SU-DHL-6 (cell line): ENCODE measurements around the gene C5orf24.

Experiments
- H2AFZ ChIP-seq: fragments of 200-600 bp; sonication (generic); 2 replicates; pipeline ENCODE4 v1.6.1; 2014; ENCODE audit warnings: low read depth, mild to moderate bottlenecking, moderate library complexity, mixed read lengths, antibody characterized with exemption, low read length; ENCODE audit not compliant: severe bottlenecking
- H3F3A ChIP-seq: fragments of 200-600 bp; shearing (Covaris generic); 2 replicates; pipeline ENCODE4 v1.6.0; 2016; ENCODE audit warnings: antibody characterized with exemption, mild to moderate bottlenecking; ENCODE audit not compliant: insufficient read depth
- H3K27ac ChIP-seq: fragments of 200-600 bp; sonication (generic); 2 replicates; pipeline ENCODE4 v1.5.1; 2016; ENCODE audit warnings: low read depth, mild to moderate bottlenecking, low read length, moderate library complexity, mixed read lengths
- H3K27me3 ChIP-seq: fragments of 200-600 bp; sonication (generic), shearing (Covaris generic); 2 replicates; pipeline ENCODE4 v1.6.0; 2014; ENCODE audit warnings: mild to moderate bottlenecking, low read length
- H3K36me3 ChIP-seq: fragments of 200-600 bp; sonication (generic); 2 replicates; pipeline ENCODE4 v1.6.1; 2014; ENCODE audit warnings: mild to moderate bottlenecking, low read length, mixed read lengths
- H3K4me2 ChIP-seq: fragments of 300-600, 200-600 bp; shearing (Covaris generic), sonication (generic); 2 replicates; pipeline ENCODE4 v1.6.0; 2014; ENCODE audit warnings: low read length, low read depth, mild to moderate bottlenecking; ENCODE audit not compliant: poor library complexity, severe bottlenecking
- H3K4me3 ChIP-seq: fragments of 200-600 bp; sonication (generic); 2 replicates; pipeline ENCODE4 v1.5.1; 2014; ENCODE audit warnings: antibody characterized with exemption, low read length, mild to moderate bottlenecking, mixed read lengths; ENCODE audit not compliant: insufficient read depth, poor library complexity, severe bottlenecking
- H3K79me2 ChIP-seq: fragments of 200-600 bp; sonication (generic); 2 replicates; pipeline ENCODE4 v1.6.1; 2014; ENCODE audit warnings: mild to moderate bottlenecking, low read length, moderate library complexity; ENCODE audit not compliant: insufficient read depth
- H3K9ac ChIP-seq: fragments of 200-600 bp; sonication (generic); 2 replicates; pipeline ENCODE4 v1.7.0; 2014; ENCODE audit warnings: mild to moderate bottlenecking, low read length
- H3K9me2 ChIP-seq: fragments of 200-600 bp; sonication (generic); replicated peaks from 2 replicates; pipeline ENCODE4 v1.6.1; 2014; ENCODE audit warnings: low read length; ENCODE audit not compliant: insufficient read depth
- H3K9me3 ChIP-seq: fragments of 200-600 bp; sonication (generic); 2 replicates; pipeline ENCODE4 v1.6.1; 2014; ENCODE audit warnings: low read length, mixed read lengths; ENCODE audit not compliant: insufficient read depth
- H4K20me1 ChIP-seq: fragments of 200-600 bp; sonication (generic); 2 replicates; pipeline ENCODE4 v1.6.1; 2014; ENCODE audit warnings: low read depth, mild to moderate bottlenecking, antibody characterized with exemption, low read length, moderate library complexity, mixed read lengths
- EZH2phosphoT487 ChIP-seq: fragments of 200-600 bp; sonication (generic), shearing (Covaris generic); conservative IDR thresholded peaks from 2 replicates; pipeline ENCODE4 v1.6.1; 2018; ENCODE audit warnings: mild to moderate bottlenecking, antibody characterized with exemption, low read length, moderate library complexity, mixed read lengths
- TF ChIP-seq, protein P1 (sequence below): fragments of 200-600 bp; sonication (generic); IDR thresholded peaks from one replicate; pipeline ENCODE4 v1.5.1; 2017; ENCODE audit warnings: antibody characterized with exemption, mild to moderate bottlenecking, low read length, moderate library complexity; ENCODE audit not compliant: insufficient read depth, poor library complexity, severe bottlenecking

C5orf24 gene

GRCh38 chr5:134857401-134857800 lies 11.6 kb downstream of the C5orf24 start:
- Histone ChIP-seq H3K4me2 (no peak overlapping the region), H3K27me3 (no peaks in the 10 kb centered on the region), H3K36me3 (peaks cover 48% of the 10 kb centered on the region), H4K20me1 (no peaks in the 10 kb centered on the region; the same call in 1 of the 2 replicates), H3K4me3 (no peak overlapping the region), H3K9me3 (no peaks in the 10 kb centered on the region), H3K79me2 (peaks cover 40% of the 10 kb centered on the region), H3K9ac (no peak overlapping the region), H2AFZ (no peak overlapping the region), H3F3A (peaks cover 30% of the 10 kb centered on the region), H3K9me2 (no peaks in the 10 kb centered on the region), H3K27ac (no peak overlapping the region)
- TF ChIP-seq, protein P1, sequence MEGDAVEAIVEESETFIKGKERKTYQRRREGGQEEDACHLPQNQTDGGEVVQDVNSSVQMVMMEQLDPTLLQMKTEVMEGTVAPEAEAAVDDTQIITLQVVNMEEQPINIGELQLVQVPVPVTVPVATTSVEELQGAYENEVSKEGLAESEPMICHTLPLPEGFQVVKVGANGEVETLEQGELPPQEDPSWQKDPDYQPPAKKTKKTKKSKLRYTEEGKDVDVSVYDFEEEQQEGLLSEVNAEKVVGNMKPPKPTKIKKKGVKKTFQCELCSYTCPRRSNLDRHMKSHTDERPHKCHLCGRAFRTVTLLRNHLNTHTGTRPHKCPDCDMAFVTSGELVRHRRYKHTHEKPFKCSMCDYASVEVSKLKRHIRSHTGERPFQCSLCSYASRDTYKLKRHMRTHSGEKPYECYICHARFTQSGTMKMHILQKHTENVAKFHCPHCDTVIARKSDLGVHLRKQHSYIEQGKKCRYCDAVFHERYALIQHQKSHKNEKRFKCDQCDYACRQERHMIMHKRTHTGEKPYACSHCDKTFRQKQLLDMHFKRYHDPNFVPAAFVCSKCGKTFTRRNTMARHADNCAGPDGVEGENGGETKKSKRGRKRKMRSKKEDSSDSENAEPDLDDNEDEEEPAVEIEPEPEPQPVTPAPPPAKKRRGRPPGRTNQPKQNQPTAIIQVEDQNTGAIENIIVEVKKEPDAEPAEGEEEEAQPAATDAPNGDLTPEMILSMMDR: no peak
- no peak for TF ChIP-seq EZH2phosphoT487

DNA sequence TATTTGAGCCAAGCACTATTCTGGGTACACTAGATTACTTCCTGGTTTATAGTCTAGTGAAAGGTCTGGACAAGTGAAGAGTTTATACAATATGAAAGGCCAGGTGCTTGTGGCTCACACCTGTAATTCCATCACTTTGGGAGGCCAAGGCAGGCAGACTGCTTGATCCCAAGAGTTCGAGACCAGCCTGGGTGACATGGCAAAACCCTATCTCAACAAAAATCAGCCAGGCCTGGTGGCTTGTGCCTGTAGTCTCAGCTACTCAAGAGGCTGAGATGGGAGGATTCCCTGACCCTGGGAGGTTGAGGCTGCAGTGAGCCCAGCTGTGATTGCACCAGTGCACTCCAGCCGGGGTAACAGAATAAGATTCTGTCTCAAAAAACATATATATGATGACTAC lies 18.9 kb downstream of the C5orf24 start:
- H3K9ac ChIP-seq: no peak overlapping the region
- H3K9me3 ChIP-seq: no peaks in the 10 kb centered on the region
- H3K4me3 ChIP-seq: no peak overlapping the region
- no peaks in the 10 kb centered on the region for H3K27me3 ChIP-seq
- H4K20me1 ChIP-seq: no peaks in the 10 kb centered on the region
- no peak overlapping the region for H2AFZ ChIP-seq
- H3K27ac ChIP-seq: no peak overlapping the region
- 0 out of 2 replicates have a peak, but pooled peaks cover 4% of the 10 kb centered on the region for H3F3A ChIP-seq
- no peaks in the 10 kb centered on the region for H3K9me2 ChIP-seq
- no peak overlapping the region for H3K4me2 ChIP-seq
- H3K36me3 ChIP-seq: peaks cover 7% of the 10 kb centered on the region; the same call in 1 of the 2 replicates
- TF ChIP-seq, protein P1: no peak
- TF ChIP-seq EZH2phosphoT487: no peak
- no peaks in the 10 kb centered on the region for H3K79me2 ChIP-seq

GRCh38 chr5:134873494-134873893 lies 27.7 kb downstream of the C5orf24 start:
- H3K4me2 ChIP-seq: peak overlapping the region; percentile 86
- peaks cover 31% of the 10 kb centered on the region for H3K79me2 ChIP-seq
- H3K4me3 ChIP-seq: peak overlapping the region; percentile 61
- no peaks in the 10 kb centered on the region for H3K36me3 ChIP-seq
- H3K27me3 ChIP-seq: no peaks in the 10 kb centered on the region
- H4K20me1 ChIP-seq: no peaks in the 10 kb centered on the region
- peak overlapping the region; percentile 69 for H3K27ac ChIP-seq
- H3F3A ChIP-seq: peaks cover 5% of the 10 kb centered on the region; the same call in 1 of the 2 replicates
- TF ChIP-seq EZH2phosphoT487: no peak
- TF ChIP-seq, protein P1: no peak
- peak overlapping the region; percentile 99 for H2AFZ ChIP-seq
- no peaks in the 10 kb centered on the region for H3K9me3 ChIP-seq
- H3K9me2 ChIP-seq: no peaks in the 10 kb centered on the region
- peak overlapping the region; percentile 94 for H3K9ac ChIP-seq
